ENCODE data around the gene PPARG.

PPARG gene

GRCh38 chr3:12288182-12289129 lies at the start of gene PPARG:
Gene PPARG (plus strand): TSS chr3:12289070. CDS start chr3:12379712, 90,642 bp downstream.
- H3K4me3 ChIP-seq (ENCODE audit: low read depth, low read length): peak within 1 kb of the TSS; percentile 51
- DNase-seq (ENCODE audit: low read depth): peak; percentile 51

DNA sequence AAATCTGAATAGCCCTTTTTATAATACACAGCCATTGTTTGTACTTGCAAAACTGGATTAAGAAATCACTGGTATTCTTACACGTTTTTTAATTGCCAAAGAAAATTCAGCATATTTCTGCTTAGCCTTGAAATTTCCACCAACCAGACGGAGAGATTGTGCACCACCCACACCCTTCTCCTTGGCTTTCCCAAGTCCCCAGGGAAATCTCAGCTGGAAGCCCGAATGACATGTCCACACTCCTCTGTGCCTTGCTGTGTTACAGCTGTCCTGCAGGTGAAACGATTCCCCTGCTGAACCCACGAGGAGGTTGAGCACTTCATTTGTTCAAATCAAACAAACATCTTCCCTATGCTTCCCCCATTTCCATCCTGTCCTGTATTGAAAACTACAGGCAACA lies 49.6 kb upstream of the PPARG start:
- DNase-seq (ENCODE audit: low read depth): no peak
- no peak for TF ChIP-seq MYC (IDR thresholded peaks at IDR 0.05; ENCODE audit: low read depth, low read length)
- TF ChIP-seq POLR2A (IDR thresholded peaks at IDR 0.05; ENCODE audit: extremely low read depth, insufficient read length): no peak
- TF ChIP-seq MAX (IDR thresholded peaks at IDR 0.05; ENCODE audit: low read depth, low read length): no peak
- TF ChIP-seq, protein P1, sequence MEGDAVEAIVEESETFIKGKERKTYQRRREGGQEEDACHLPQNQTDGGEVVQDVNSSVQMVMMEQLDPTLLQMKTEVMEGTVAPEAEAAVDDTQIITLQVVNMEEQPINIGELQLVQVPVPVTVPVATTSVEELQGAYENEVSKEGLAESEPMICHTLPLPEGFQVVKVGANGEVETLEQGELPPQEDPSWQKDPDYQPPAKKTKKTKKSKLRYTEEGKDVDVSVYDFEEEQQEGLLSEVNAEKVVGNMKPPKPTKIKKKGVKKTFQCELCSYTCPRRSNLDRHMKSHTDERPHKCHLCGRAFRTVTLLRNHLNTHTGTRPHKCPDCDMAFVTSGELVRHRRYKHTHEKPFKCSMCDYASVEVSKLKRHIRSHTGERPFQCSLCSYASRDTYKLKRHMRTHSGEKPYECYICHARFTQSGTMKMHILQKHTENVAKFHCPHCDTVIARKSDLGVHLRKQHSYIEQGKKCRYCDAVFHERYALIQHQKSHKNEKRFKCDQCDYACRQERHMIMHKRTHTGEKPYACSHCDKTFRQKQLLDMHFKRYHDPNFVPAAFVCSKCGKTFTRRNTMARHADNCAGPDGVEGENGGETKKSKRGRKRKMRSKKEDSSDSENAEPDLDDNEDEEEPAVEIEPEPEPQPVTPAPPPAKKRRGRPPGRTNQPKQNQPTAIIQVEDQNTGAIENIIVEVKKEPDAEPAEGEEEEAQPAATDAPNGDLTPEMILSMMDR (IDR thresholded peaks at IDR 0.05; ENCODE audit: low read depth, low read length): no peak
- H3K4me3 ChIP-seq (ENCODE audit: low read depth, low read length): no peak overlapping the region

More at GRCh38 chr3:12288182-12289129, at the start of gene PPARG:
- TF ChIP-seq POLR2A (IDR thresholded peaks at IDR 0.05; ENCODE audit: extremely low read depth, insufficient read length) (no peak), MAX (IDR thresholded peaks at IDR 0.05; ENCODE audit: low read depth, low read length) (no peak), MYC (IDR thresholded peaks at IDR 0.05; ENCODE audit: low read depth, low read length) (no peak)
- TF ChIP-seq, protein P1 (IDR thresholded peaks at IDR 0.05; ENCODE audit: low read depth, low read length): no peak

DNA sequence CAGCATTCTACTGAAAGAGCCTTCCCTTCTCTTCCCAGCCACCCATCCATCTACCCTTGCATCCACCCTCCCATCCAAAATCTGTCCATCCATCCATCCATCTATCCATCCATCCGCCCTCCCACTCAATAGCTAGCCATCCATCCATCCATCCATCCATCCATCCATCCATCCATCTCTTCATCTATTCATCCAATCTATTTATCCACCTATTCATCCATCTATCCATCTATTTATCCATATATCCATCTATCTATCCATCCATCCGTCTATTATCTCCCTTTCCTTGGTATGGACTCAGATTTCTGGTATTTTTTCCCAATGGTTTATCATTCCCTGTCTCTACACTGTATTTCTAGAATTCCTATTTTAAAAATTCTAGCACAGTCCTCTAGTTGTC lies 46.1 kb upstream of the PPARG start:
- H3K4me3 ChIP-seq (ENCODE audit: low read depth, low read length): no peak overlapping the region
- no peak for DNase-seq (ENCODE audit: low read depth)
- no peak for TF ChIP-seq MYC (IDR thresholded peaks at IDR 0.05; ENCODE audit: low read depth, low read length)
- TF ChIP-seq MAX (IDR thresholded peaks at IDR 0.05; ENCODE audit: low read depth, low read length): no peak
- no peak for TF ChIP-seq POLR2A (IDR thresholded peaks at IDR 0.05; ENCODE audit: extremely low read depth, insufficient read length)
- TF ChIP-seq, protein P1 (IDR thresholded peaks at IDR 0.05; ENCODE audit: low read depth, low read length): no peak

GRCh38 chr3:12246497-12247163 lies 42.2 kb upstream of the PPARG start:
- TF ChIP-seq, protein P1 (IDR thresholded peaks at IDR 0.05; ENCODE audit: low read depth, low read length): no peak
- no peak for TF ChIP-seq MYC (IDR thresholded peaks at IDR 0.05; ENCODE audit: low read depth, low read length)
- TF ChIP-seq MAX (IDR thresholded peaks at IDR 0.05; ENCODE audit: low read depth, low read length): no peak
- TF ChIP-seq POLR2A (IDR thresholded peaks at IDR 0.05; ENCODE audit: extremely low read depth, insufficient read length): no peak
- no peak for DNase-seq (ENCODE audit: low read depth)

DNA sequence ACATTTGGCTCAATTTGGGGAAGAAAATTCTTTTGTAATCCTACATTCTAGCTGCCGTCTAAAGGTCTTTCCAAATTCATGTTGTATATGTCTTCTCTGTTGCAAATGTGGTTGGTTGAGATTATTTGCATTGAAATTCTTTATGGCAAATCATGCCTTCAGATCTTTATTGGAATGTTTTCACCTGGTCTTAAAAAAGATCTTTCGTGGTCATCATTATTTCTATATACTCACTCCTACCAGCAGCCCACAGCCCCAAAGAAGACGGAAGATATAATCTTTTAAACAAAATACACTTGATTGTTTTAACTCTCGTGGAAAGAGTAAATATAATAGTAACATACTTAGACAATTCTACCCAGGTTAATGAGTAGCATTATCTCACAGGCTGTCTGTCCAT lies 41.5 kb upstream of the PPARG start:
- no peak for DNase-seq (ENCODE audit: low read depth)
- no peak overlapping the region for H3K4me3 ChIP-seq (ENCODE audit: low read depth, low read length)
- TF ChIP-seq MAX (IDR thresholded peaks at IDR 0.05; ENCODE audit: low read depth, low read length): no peak

More at GRCh38 chr3:12246497-12247163, 42.2 kb upstream of the PPARG start:
- no peak overlapping the region for H3K4me3 ChIP-seq (ENCODE audit: low read depth, low read length)

DNA sequence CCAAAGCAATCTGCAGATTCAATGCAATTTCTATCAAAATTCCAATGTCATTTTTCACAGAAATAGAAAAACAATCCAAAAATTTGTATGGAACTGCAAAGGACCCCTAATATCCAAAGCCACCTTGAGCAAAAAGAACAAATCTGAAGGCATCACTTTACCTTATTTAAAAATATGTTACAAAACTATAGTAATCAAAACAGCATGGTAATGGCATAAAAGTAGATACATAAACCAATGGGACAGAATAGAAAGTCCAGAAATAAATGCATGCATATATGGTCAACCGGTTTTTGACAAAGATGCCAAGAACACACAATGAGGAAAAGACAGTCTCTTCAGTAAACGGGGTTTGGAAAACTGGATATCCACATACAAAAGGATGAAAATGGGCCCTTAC lies 39.4 kb upstream of the PPARG start:
- TF ChIP-seq POLR2A (IDR thresholded peaks at IDR 0.05; ENCODE audit: extremely low read depth, insufficient read length) (no peak), MYC (IDR thresholded peaks at IDR 0.05; ENCODE audit: low read depth, low read length) (no peak)
- no peak for DNase-seq (ENCODE audit: low read depth)
- no peak overlapping the region for H3K4me3 ChIP-seq (ENCODE audit: low read depth, low read length)
